Peyer's patch (tissue), 4 donors: ENCODE data around the gene USPL1.

Experiments used
- POLR2A ChIP-seq, 2 donors: fragments of 450-650 bp; IDR thresholded peaks; one replicate each; pipeline ENCODE4 v1.5.1; 2017; ENCODE audit warnings: antibody characterized with exemption in 2 of 2, mild to moderate bottlenecking in 2 of 2, moderate library complexity in 2 of 2
- TF ChIP-seq, protein P1 (sequence below), 6 experiments: fragments of 450-650 bp in 4 of 6; fragments of 200-600 bp in 2 of 6; sonication (generic) in 1 of 6; IDR thresholded peaks; one replicate each; pipeline ENCODE4 v1.5.1; 2017 to 2019; ENCODE audit warnings: antibody characterized with exemption in 6 of 6, mild to moderate bottlenecking in 3 of 6, moderate library complexity in 1 of 6

DNA sequence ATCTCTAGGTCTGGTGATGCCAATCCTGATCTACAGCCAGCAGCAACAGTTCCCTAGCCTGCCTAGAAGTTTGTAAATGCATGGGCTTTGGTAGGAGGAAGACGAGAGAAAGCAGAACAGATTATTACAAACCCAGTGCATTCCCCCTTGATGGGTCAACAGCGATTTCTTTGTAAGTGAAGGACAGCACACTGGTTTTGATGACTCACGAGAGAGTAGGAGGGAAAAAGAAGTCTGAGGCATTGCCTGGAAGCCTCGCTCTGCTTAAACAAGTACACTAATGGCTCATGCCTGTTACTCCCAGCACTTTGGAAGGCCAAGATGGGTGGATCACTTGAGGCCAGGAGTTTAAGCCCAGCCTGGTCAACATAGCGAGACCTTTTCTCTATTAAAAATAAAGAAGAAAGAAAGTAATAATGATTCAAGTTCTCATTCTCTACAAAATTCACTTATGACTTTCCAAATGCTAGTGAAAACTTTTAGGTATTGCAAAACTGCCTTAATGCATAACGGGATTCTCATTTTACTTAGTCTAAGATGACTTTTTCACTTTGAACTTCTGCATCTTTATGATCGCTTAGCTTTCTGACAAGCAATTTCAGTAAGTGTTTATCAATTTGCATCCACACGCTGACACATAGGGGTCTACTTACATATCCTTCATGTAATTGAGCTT is 47.7 kb upstream of the USPL1 start:
- TF ChIP-seq, protein P1, sequence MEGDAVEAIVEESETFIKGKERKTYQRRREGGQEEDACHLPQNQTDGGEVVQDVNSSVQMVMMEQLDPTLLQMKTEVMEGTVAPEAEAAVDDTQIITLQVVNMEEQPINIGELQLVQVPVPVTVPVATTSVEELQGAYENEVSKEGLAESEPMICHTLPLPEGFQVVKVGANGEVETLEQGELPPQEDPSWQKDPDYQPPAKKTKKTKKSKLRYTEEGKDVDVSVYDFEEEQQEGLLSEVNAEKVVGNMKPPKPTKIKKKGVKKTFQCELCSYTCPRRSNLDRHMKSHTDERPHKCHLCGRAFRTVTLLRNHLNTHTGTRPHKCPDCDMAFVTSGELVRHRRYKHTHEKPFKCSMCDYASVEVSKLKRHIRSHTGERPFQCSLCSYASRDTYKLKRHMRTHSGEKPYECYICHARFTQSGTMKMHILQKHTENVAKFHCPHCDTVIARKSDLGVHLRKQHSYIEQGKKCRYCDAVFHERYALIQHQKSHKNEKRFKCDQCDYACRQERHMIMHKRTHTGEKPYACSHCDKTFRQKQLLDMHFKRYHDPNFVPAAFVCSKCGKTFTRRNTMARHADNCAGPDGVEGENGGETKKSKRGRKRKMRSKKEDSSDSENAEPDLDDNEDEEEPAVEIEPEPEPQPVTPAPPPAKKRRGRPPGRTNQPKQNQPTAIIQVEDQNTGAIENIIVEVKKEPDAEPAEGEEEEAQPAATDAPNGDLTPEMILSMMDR (IDR thresholded peaks at IDR 0.05) = no peak
- TF ChIP-seq POLR2A (IDR thresholded peaks at IDR 0.05) = no peak
